Measurements from ENCODE around the gene JAK2. TPM values are rescaled to one million over a fixed set of nuclear protein-coding genes. Genes with fewer than 3 reads are reported as not detected.

JAK2 gene
- total RNA-seq, 1 donor from 2014 or later = 52.8 TPM

GRCh38 chr9:5112109-5112592 is 127.1 kb downstream of the JAK2 start:
- no peak for DNase-seq (ENCODE audit: low spot score)
- intact Hi-C loops (cut with DNase I) = no loop called here

DNA sequence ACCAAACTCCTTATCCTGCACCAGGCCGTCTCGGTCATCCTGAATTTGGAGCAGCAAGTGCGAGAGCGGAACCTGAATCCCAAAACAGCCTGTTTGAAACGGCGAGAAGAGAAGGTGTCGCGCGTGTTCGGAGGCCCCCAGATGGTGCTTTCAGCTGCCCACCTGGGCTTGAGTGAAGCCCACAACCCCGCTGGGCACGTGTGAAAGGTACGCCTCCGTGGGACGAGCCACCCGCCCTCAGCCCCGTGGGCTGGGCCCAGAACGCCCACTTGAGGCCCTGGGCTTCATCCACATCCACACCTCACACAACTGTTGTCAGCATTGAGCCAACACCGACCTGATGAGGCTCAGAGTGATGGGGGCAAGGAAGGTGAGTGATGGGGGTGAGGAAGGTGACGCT is 127.6 kb downstream of the JAK2 start:
- no peak for DNase-seq (ENCODE audit: low spot score)
- intact Hi-C loops (cut with DNase I) = no loop called here

- intact Hi-C loops (cut with DNase I) = no loop called here
- DNase-seq (ENCODE audit: low spot score) = no peak
Measured at GRCh38 chr9:5113523-5113922, 128.5 kb downstream of the JAK2 start.

DNA sequence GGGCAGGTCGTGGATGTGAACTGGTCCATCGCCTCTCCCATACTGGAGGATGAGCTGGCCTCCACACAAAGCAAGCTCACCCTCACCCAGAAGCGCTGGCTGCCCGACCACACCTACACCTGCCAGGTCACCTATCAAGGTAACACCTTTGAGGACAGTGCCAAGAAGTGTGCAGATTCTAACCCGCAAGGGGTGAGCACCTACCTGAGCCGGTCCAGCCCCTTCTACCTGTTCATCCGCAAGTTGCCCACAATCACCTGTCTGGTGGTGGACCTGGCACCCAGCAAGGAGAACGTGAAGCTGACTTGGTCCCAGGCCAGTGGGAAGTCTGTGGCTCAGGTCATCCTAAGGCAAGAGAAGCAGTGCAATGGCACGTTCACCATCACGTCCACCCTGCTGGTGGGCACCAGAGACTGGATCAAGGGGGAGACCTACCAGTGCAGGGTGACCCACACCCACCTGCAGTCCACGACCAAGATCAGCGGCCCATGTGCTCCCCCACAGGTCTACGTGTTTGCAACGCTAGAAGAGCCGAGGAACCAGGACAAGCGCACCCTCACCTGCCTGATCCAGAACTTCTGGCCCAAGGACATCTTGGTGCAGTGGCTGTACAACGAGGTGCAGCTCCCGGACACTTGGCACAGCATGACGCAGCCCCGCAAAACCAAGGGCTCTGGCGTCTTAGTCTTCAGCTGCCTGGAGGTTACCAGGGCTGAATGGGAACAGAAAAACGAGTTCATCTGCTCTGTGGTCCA is 129.1 kb downstream of the JAK2 start:
- intact Hi-C loops (cut with DNase I) = no loop called here
- DNase-seq (ENCODE audit: low spot score) = peak; percentile 75

- intact Hi-C loops (cut with DNase I) = no loop called here
- no peak for DNase-seq (ENCODE audit: low spot score)
Measured at GRCh38 chr9:5122116-5122515, 137.0 kb downstream of the JAK2 start.

- no peak for DNase-seq (ENCODE audit: low spot score)
- intact Hi-C loops (cut with DNase I) = no loop called here
Measured at GRCh38 chr9:5122516-5122915, 137.4 kb downstream of the JAK2 start.

GRCh38 chr9:5140151-5140550 is 155.1 kb downstream of the JAK2 start:
- intact Hi-C loops (cut with DNase I) = no loop called here
- DNase-seq (ENCODE audit: low spot score) = no peak

- DNase-seq (ENCODE audit: low spot score) = no peak
- intact Hi-C loops (cut with DNase I) = no loop called here
Measured at GRCh38 chr9:5144217-5144616, 159.1 kb downstream of the JAK2 start.

DNA sequence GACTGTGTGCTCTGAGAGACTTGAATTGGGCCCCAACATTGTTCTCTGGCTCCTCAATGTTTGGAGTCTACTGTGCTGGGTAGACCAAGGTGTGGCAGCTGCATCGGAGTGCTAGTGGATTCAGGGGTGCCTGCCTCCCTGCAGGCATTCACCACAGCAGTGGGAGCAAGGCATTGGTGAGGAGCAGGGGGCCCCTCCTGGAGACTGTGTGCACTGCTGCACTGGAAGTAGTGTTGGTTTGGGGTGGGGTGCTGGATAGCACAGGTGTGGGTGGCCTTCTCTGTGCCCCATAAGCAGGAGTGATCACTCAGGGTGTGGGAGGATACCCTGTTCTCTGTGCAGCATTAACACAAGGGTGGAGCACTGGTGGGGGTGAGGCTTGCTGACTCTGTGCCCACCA is 161.2 kb downstream of the JAK2 start:
- no peak for DNase-seq (ENCODE audit: low spot score)
- intact Hi-C loops (cut with DNase I) = no loop called here

Other genes with a start within 250 kb of the JAK2 start
- 108 TPM for gene AK3, start 244.1 kb upstream of the JAK2 start, total RNA-seq
- 8.5 TPM for gene RCL1, start 192.3 kb upstream of the JAK2 start, total RNA-seq
- not detected for gene INSL6, start 200.4 kb downstream of the JAK2 start, total RNA-seq
- not detected for gene INSL4, start 246.1 kb downstream of the JAK2 start, total RNA-seq

All from cardiac septum (tissue), 1 donor.